ENCODE results near the gene MSH2.
"Not testable (repeated sequence)": the region's sequence is repeated elsewhere in the genome, so short reads cannot be mapped to it uniquely, and the experiment has no call there.

MSH2 gene

GRCh38 chr2:47484396-47484795, 81.4 kb downstream of the MSH2 start:
- no peak for DNase-seq (ENCODE audit: low spot score)

DNA sequence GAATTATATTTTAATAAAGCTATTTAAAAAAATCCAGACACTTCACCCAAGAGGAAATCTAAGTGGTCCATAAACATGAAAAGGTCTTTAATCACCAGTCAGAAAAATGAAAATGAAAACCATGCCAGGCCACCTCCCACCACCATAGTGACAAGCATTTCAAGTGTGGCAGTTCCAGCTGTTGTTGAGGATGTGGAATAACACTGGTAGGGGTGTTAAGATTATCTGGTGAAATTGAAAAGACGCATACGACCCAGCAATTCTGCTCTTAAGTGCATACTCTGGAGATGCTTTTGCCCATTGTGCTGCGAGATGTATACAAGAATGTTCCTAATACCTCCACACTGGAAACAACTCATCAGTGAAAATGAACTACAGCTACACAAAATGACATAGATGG, 82.2 kb downstream of the MSH2 start:
- DNase-seq (ENCODE audit: low spot score) = no peak

DNA sequence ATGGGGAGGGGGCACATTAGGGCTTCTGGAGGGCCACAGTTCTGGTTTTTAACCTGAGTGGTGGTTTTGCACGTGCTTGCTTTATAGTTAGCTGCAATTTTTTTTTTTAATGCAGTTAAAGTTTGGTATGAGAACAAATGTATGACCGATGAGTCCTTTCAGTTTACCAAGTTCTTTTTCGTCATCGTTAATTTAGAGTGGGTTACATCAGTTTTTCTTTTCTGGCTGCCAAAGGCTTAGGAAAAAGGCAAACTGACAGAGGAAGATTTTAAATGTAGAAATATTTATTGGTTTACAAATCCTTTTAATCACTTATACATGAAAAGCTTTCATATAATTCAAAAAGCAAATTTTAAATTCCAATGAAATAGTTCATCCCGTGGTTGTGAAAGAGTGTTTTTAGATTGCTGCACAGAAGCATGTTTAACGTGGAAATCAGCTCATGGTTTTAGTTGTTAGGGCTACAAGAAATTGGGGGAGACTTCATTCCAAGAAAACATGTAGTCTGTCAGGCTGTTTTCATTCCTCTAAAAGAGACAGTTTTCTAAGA, 82.9 kb downstream of the MSH2 start:
- DNase-seq (ENCODE audit: low spot score) = no peak

- DNase-seq (ENCODE audit: low spot score) = no peak
These were observed 84.0 kb downstream of the MSH2 start for GRCh38 chr2:47486841-47487497.

- no peak for DNase-seq (ENCODE audit: low spot score)
These were observed 84.5 kb downstream of the MSH2 start for GRCh38 chr2:47487498-47487875.

DNA sequence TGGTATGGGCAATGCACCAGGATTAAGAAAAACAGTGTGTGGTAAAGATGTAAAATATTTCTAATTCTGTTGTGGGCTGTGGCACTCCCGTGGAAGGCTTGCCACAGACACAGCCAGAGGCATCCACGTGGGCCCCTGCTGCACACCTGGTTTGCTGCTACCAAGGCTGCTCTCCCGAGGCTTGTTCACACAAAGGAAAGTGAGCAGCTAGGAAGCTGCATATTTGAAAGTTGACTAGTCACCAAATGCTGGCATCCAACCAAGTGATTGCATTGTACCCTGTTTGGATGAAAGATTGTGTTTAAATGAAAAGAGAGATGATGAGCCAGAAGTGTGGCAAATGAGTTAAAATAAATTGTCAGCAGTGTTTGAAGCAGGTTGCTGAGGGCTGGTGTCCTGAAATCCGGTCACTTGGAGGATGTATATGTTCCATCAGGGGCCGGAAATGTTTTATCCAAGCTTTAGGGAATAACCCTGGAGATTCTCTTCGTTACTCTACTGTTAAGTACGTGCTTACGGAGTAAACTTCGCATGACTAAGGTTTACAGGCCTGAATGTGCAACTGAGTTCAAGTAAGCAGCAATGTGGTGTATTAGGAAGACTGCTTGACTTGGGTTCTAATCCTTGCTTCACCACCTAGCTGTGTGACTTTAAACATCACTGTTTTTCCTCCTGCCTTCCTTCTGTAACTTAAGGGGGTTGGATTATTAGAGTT, 86.1 kb downstream of the MSH2 start:
- no peak for DNase-seq (ENCODE audit: low spot score)

- no peak for DNase-seq (ENCODE audit: low spot score)
These were observed 87.5 kb downstream of the MSH2 start for GRCh38 chr2:47490406-47490805.

DNA sequence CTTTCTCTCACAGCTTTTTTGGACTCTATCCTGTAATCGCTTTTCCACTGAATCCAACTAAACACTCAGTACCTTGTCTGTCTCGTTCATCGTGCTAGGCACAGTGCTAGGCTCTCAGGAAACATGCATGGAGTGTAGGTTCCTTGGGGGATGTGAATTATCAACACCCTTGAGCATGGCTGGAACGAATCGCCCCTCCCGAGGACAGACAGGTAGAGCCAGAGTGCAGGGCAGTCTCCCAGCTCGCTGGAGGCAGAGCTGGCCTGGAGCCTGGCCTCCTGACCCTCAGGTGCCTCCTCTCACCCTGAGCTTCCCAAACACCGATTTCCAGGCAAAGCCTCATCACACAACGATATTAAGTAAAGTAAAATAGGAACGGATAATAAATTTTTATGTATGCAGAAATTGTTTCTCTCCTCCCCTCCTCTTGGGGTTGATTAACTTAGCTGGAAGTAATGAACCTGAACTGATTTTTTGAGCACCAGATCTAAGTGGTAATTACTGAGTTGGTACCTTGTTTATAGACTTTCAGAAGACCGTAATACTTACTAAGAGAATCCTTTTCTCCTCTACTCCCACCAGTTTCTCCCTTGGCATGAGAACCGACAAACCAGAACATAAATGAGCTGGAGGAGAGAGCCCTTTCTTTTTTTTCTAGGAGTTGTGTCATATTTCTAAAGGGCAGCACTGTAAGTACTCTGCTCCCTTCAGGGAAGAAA, 90.5 kb downstream of the MSH2 start:
- no peak for DNase-seq (ENCODE audit: low spot score)

GRCh38 chr2:47494267-47495130, 91.5 kb downstream of the MSH2 start:
- DNase-seq (ENCODE audit: low spot score) = no peak

- DNase-seq (ENCODE audit: low spot score) = no peak
These were observed 95.0 kb downstream of the MSH2 start for GRCh38 chr2:47497843-47498460.

DNA sequence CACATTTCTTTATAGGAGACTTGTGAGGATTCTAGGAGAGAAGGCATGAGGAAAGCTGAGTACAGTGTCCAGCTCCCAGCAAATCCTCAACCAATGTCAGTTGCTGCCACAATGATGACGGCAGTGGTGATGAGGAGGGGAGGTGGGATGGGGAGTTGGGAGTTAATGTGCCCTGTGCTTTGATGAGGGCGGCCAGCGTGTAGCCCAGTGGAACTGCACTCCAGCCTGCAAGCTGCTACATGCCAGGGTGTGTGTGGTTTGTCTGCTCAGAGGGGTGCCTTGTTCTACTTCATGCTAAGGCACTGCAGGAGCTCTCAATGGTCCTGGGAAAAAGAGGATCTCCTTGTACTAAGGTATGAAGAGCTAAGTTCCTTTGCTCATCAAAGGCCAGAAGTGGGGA, 96.1 kb downstream of the MSH2 start:
- DNase-seq (ENCODE audit: low spot score) = no peak

GRCh38 chr2:47499621-47500309, 96.8 kb downstream of the MSH2 start:
- DNase-seq (ENCODE audit: low spot score) = no peak

DNA sequence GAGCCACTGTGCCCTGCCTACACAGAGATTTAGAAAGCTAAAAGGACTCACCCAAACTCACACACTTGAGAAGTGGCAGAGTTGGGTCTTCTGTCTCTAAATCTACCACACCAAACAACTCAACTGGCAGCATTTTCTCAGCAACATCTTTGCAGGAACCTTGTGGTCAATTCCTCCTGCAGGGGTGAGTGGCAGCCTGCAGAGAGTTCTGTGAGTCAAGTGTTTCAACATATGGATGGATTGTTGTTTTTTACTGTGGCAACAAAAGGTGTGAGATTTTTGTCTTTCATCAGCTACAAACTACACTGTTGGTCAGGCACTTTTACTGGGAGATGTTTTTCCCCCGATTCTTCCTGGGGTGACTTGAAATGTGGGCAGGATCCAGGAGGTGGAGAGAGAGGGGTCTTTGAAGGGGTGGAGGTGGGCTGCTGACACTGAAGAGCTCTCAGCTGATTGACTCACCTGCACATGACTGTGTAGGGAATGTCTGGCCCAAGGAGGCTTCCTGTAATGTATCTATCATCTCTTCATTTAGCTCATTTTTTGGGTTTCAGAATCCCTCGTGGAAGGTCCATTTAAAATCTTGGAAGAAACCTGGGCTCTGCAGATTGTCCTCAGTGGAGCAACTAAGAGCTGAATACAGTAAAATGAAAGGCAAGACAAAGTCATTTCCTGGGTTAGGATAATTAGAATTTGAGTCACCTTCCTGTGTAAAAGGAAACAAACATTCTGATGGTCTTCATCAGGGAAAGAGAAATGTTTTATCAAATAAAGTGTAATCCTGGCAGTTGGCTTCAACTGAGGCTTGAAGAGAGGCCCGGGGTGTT, 98.6 kb downstream of the MSH2 start:
- no peak for DNase-seq (ENCODE audit: low spot score)

DNA sequence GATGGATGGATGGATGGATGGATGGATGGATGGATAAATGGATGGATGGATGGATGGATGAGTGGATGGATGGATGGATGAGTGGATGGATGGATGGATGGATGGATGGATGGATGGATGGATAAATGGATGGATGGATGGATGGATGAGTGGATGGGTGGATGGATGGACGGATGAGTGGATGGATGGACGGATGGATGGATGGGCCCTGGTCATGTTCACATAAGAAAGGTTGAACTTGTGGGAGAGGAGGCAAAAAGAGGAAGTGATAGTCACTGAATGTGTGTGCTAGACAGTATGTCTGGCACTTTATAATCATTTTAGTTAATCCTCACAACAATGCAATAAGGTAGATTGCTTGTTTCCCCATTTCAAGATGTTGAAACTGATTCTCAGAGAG, 99.5 kb downstream of the MSH2 start:
- not testable (repeated sequence) for DNase-seq (ENCODE audit: low spot score)

DNA sequence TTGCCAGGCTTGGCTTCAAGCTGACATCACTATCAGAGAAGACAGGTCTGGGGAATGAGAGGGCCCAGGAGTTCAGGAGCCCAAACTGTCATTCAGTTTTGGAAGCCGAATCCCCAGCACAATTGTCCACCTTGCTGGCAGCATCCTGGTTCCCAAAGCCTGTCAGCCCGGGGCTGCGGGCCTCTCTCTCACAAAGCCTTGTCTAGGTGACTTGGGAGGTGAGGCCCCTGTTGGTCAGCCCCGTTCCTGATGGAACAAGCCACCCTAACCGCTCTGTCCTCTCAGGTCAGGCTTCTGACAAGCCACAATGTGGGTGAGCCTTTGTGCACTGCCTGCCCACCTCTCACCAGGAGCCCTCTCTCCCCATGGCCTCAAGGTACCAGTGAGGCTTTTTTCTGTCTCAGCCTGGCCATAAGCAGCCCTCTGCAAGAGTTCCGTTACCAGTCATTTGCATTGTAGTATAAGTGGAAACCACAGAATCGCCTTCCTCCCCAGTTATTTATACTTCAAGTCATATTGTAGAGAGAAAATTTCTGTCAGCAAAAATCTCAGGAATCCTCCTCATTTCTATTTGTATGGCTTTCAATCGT, 100.6 kb downstream of the MSH2 start:
- DNase-seq (ENCODE audit: low spot score) = no peak

DNA sequence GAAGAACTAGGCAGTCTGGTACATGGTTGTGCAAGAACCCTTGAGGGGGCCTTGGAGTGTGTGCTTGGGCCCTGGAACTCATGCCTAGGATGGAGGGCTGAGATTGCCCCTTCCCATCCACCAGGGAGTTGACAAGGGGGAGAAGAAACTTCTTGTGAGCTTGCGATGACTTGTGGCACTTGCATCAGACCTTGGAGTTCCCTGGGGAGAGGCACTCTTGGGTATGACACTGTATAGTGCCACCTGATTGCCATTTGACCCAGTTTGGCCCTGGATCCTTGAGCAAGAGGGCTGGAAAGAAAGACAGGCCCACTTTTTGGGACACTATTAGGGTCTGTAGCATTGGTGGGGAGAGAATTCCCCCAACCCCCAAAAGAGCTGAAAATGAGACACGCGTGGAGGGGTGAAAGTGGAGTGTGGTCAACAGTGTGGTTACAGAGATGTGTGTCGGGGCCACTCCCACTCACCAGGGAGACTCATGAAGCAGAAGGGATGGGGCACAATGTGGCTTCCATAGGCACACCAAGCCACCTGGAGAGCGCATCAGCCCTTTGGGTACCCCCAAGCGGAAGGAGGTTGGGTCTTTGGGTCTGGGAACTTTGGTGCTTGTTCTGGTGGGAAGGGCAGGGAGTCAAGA, 101.3 kb downstream of the MSH2 start:
- peak; percentile 40 for DNase-seq (ENCODE audit: low spot score)

DNA sequence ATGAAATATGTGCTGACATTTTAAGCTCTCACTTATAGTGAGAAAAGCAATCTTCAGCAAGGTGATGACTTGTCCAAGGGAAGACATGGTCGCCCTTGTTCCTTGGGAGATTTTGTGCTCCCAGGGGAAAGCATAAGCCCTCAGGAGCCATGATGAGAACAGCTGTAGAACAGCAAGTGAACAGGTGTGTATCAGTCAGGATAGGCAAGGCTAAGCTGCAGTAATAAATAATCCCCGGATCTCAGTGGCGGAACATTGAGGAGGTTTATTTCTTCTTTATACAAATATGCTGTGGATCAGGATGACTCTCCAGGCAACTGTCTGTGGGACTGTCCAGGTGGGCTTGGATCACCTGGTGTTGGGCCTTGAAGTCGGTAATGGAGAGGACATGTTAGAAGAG, 103.1 kb downstream of the MSH2 start:
- no peak for DNase-seq (ENCODE audit: low spot score)

DNA sequence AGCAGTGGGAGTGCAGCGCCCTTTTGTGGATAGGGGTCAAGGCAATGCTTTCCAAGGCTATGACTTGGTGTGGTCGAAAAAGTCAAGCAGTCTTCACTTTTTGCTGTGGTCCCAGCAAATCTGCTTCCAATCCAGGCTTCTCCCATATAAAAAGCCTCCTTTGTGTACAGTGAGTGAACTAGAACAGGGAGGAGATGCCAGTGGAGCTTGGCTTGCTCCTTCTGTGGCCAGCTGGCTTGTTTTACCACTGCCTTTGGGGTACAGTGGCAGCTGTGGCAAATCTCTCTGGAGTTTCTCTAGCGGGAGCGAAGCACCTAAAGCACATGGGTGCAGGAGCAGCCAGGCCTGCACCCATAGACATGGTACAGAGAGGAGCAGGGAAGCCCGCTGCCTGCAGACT, 103.5 kb downstream of the MSH2 start:
- peak; percentile 34 for DNase-seq (ENCODE audit: low spot score)

DNA sequence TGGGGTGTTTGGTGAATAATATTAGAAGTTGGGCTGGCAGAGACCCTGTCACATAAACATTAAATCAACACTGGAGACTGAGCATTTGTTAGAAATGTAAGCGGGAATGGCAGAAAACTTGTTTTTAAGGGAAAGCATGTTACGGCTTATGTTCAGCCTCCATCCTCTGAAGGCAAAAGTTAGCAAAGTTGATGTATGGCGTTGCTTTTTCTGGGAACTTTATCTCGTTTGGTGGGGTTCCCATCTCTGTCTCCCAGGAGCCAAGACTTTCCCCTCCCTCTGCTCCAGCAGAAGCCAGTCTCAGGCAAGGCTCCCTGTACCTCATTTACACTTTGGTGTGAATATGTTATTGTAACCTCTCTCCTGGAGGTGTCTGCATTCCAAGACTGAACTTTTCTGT, 105.1 kb downstream of the MSH2 start:
- DNase-seq (ENCODE audit: low spot score) = no peak

Data from left forelimb (tissue), 1 donor.